ENCODE results near the gene MGAT5B. TPM values are rescaled to one million over a fixed set of nuclear protein-coding genes. Genes with fewer than 3 reads are reported as not detected.

Gene MGAT5B
- total RNA-seq, 1 donor from 2014 or later, result 6.2 TPM

DNA sequence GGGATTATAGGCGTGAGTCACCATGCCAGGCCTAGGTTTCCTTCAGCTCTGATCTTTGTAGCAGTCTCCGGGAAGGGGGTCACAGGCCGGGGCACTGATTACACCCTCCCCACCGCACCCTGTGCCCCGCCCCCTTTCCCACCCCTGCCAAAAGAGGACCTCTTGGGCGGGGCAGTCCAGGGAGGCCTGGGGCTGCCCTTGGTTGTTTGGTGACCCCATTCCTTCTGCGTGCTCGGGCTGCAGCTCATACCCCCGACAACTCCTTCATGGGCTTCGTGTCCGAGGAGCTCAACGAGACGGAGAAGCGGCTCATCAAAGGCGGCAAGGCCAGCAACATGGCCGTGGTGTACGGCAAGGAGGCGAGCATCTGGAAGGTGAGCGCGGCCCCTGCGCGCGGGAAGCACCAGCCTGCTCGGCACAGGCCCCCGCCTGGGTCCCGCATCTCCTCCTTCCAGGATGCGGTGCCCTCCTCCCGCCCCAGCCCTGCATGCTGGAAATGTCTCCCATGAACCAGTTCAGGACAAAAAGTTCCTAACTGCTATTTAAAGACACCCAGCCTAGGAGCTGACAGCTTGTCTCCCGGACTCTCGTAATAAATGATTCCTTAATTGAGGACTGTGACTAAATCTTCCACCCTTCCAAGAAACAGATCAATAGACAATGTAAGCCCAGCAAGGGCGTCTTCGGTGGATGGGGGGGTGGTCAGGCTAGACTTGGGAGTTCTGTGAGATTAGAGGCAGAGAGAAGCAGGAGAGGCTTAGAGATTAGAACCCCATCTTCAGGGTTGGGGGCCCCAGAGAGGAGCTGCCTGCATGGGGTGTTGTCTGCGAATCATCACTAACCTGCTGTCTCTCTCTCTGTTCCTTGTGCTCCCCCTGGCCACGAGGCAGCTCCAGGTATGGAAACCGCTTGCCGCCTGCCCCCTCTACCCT lies 64.5 kb downstream of the MGAT5B start:
- H3K4me3 Mint-ChIP-seq (ENCODE audit: unreplicated experiment), result no peak overlapping the region
- H3K9me3 Mint-ChIP-seq (ENCODE audit: unreplicated experiment), result no peaks in the 10 kb centered on the region
- TF ChIP-seq, protein P1, sequence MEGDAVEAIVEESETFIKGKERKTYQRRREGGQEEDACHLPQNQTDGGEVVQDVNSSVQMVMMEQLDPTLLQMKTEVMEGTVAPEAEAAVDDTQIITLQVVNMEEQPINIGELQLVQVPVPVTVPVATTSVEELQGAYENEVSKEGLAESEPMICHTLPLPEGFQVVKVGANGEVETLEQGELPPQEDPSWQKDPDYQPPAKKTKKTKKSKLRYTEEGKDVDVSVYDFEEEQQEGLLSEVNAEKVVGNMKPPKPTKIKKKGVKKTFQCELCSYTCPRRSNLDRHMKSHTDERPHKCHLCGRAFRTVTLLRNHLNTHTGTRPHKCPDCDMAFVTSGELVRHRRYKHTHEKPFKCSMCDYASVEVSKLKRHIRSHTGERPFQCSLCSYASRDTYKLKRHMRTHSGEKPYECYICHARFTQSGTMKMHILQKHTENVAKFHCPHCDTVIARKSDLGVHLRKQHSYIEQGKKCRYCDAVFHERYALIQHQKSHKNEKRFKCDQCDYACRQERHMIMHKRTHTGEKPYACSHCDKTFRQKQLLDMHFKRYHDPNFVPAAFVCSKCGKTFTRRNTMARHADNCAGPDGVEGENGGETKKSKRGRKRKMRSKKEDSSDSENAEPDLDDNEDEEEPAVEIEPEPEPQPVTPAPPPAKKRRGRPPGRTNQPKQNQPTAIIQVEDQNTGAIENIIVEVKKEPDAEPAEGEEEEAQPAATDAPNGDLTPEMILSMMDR (IDR thresholded peaks at IDR 0.05; ENCODE audit: unreplicated experiment), result no peak
- H3K27me3 Mint-ChIP-seq (ENCODE audit: unreplicated experiment), result peaks cover 6% of the 10 kb centered on the region
- no peak overlapping the region for H3K27ac Mint-ChIP-seq (ENCODE audit: unreplicated experiment)
- peaks cover 3% of the 10 kb centered on the region for H3K4me1 Mint-ChIP-seq (ENCODE audit: unreplicated experiment)
- no peak for DNase-seq (ENCODE audit: low spot score)
- no peaks in the 10 kb centered on the region for H3K36me3 Mint-ChIP-seq (ENCODE audit: low read depth, unreplicated experiment)

- DNase-seq (ENCODE audit: low spot score), result no peak
- Mint-ChIP-seq H3K4me3 (ENCODE audit: unreplicated experiment) (no peak overlapping the region), H3K9me3 (ENCODE audit: unreplicated experiment) (no peaks in the 10 kb centered on the region), H3K36me3 (ENCODE audit: low read depth, unreplicated experiment) (no peaks in the 10 kb centered on the region), H3K4me1 (ENCODE audit: unreplicated experiment) (no peaks in the 10 kb centered on the region), H3K27ac (ENCODE audit: unreplicated experiment) (no peak overlapping the region), H3K27me3 (ENCODE audit: unreplicated experiment) (peaks cover 4% of the 10 kb centered on the region)
- TF ChIP-seq, protein P1 (IDR thresholded peaks at IDR 0.05; ENCODE audit: unreplicated experiment), result no peak
Observed at GRCh38 chr17:76934561-76935320, 66.5 kb downstream of the MGAT5B start.

GRCh38 chr17:76935331-76935730 lies 67.1 kb downstream of the MGAT5B start:
- Mint-ChIP-seq H3K9me3 (ENCODE audit: unreplicated experiment) (no peaks in the 10 kb centered on the region), H3K4me1 (ENCODE audit: unreplicated experiment) (no peaks in the 10 kb centered on the region), H3K4me3 (ENCODE audit: unreplicated experiment) (no peak overlapping the region), H3K27me3 (ENCODE audit: unreplicated experiment) (peaks cover 4% of the 10 kb centered on the region), H3K36me3 (ENCODE audit: low read depth, unreplicated experiment) (no peaks in the 10 kb centered on the region), H3K27ac (ENCODE audit: unreplicated experiment) (no peak overlapping the region)
- DNase-seq (ENCODE audit: low spot score), result no peak
- TF ChIP-seq, protein P1 (IDR thresholded peaks at IDR 0.05; ENCODE audit: unreplicated experiment), result no peak

- TF ChIP-seq, protein P1 (IDR thresholded peaks at IDR 0.05; ENCODE audit: unreplicated experiment), result no peak
Observed at GRCh38 chr17:76937238-76937637, 69.0 kb downstream of the MGAT5B start.

More at GRCh38 chr17:76937238-76937637, 69.0 kb downstream of the MGAT5B start:
- Mint-ChIP-seq H3K4me1 (ENCODE audit: unreplicated experiment) (no peaks in the 10 kb centered on the region), H3K36me3 (ENCODE audit: low read depth, unreplicated experiment) (no peaks in the 10 kb centered on the region), H3K4me3 (ENCODE audit: unreplicated experiment) (no peak overlapping the region), H3K27me3 (ENCODE audit: unreplicated experiment) (peaks cover 1% of the 10 kb centered on the region), H3K9me3 (ENCODE audit: unreplicated experiment) (no peaks in the 10 kb centered on the region), H3K27ac (ENCODE audit: unreplicated experiment) (no peak overlapping the region)
- DNase-seq (ENCODE audit: low spot score), result no peak
